Suppressor macrophage treated with lipopolysaccharide for 1 hour (primary cell): ENCODE results near the gene PPL.

ENCODE experiments used
- DNase-seq, 3 donors: peaks; one replicate each; pipeline ENCODE4 v3.0.0-alpha.2; 2020 to 2022

The PPL gene

GRCh38 chr16:4859190-4859899 lies 77.6 kb downstream of the PPL start:
- no peak for DNase-seq

- DNase-seq, result no peak
Measured at GRCh38 chr16:4855804-4856203, 81.1 kb downstream of the PPL start.

GRCh38 chr16:4855371-4855770 lies 81.6 kb downstream of the PPL start:
- no peak for DNase-seq

DNA sequence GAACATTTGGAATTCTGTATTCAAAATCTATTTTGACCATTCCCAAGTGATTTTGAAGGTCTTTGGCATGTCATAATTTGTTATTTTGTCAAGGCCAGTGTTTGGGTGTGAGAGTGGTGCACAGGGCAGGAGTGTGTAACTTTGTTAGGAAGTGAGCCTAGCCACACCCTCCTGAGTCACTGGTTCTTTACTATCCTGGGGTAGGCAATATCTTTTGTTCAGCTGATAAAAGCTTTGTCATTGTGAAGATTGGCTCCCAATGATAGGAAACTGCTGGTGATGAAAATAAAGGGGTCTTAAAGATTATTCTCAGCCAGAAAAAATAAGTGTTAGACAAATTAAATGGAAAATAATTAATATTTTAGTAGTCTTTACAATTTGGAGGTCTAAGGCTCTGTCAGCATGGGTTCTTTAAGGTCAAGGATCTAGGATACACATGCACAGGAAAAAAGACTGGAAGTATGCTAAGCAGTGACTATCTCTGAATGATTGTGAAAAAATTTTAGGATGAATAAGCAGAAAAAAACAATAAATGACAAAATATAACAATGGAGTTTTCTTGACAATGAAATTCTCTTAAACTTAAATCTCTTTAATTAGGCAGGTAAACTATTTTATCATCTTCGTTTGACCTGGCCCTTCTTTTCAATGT lies 84.6 kb downstream of the PPL start:
- peak; percentile 36 to 47 (median 41) for DNase-seq

DNA sequence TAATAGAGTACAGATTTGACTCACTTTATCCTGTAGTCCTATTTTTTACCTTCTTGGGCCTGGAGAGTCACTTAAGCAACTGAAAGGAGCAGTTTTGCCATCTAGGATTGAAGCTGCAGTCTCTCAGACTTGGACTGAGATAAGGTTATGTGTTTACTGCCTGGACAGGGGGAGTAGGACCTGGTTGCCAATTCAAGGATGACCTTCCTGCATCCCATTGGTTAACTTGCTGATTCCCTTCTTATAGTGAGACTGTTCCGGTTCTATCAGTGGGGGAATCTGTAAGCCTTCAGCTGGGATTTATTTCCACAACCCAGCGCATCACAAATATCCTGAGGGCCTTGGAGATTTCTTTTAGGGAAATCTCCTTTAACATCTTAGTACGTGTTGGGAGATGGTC lies 86.7 kb downstream of the PPL start:
- no peak for DNase-seq

DNA sequence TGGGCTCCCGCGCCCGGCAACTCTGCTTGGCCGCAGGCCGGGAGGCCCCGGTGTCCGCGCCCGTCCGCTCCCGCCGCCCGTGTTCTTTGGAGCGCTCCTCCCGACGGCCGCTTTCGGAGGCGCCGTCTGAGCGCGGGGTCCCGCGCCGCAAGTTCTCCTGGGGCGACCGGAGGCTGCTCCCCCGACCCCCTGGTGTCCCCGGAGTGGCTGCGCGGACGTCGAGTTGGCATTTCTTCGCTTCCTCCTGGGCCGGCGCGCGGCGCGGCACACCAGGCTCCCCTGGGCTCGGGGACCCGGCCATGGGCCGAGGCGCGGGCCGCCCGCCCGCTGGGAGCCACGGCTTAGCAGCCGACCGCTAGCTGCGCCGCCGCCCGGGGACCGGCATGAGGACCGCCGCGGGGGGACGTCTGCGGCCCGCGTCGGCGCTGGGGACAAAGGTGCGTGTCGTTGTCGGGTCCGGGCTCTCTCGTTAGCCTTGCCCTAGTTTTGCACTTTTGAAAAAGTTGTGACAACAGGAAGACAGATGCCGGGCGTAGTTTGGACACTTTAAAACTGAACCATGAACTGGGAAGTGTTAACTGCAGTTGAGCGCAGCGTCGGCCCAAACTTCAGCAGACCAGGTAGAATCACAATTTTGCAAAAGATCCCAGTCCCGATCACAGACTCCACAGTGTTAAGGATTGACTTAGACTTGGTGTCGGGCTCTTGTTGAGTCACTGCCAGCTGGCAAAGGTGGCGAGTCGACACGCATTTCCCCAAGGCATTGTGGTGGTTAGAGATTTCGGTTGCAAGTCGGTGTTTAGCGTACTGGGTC lies 89.0 kb downstream of the PPL start:
- DNase-seq, result peak; percentile 46 to 73 (median 51)

DNA sequence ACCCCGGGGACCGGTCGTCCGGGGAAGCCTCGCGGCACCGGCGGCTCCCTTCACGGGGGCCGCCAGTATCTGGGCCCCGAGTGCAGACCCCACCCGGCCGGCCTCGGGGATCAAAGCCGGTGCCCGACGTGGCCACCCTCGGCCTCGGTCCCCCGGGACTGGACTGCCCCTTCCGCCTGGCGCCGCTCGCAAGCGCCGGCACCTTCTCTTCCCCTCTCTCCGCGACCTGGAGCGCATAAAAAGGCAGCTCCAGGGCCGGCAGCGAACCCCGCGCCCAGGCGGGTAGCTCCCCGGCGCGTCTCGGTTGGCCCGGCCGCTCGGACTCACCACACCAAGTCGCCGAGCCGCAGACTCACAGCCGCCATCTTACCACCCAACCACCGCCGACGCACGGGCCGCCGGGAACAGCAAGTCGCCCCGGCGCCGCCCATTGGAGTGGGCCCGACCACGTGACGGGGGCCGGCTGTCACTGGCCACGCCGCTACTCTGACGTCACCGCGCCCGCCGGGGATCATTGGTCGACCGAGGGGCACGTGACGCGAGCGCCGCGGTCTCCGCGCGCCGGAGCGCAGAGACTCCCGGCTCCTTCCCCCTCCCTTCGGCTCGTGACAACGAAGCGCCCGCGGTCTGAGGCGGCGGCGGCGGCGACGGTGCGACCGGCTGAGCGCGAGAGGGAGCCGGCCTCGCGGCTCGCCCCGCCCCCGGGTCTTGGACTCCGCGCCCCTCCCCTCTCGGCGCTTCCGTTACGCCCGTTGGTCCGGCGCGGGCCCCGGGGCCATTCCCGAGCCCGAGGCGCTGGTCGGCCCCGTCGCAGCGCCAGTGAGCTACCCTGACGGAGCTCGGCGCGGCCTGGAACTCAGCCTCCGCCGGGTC lies 89.8 kb downstream of the PPL start, which contains the start of the genes GLYR1 and UBN1:
TSS of gene GLYR1 (minus strand) at position 388 of the 873 bp plus-strand sequence. CDS start at position 365, 23 bp downstream.
TSS of gene UBN1 (plus strand) at position 581 of the 873 bp plus-strand sequence. CDS start 5,437 bp downstream, outside the sequence.
- peak; percentile 100 for DNase-seq

GRCh38 chr16:4846503-4846900 lies 90.4 kb downstream of the PPL start:
- peak; percentile 76 to 80 (median 78) for DNase-seq

DNA sequence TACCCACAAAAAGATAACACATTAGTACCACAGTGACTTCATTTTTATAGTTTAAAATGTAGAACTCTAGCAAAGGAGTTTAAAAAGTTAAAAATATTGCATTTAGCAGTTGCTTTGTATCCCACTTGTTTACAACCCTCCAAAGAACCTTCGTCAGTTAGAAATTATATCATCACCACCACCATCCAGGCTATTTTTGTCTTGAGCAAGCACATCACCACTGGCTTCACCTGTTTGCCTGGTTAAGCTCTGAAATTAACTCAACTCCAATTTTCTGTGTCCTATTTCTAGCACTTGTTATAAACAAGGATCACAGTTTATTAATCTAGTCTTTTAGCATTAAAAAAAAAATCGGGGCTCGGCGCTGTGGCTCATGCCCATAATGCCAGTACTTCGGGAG lies 96.0 kb downstream of the PPL start:
- DNase-seq, result no peak

GRCh38 chr16:4839942-4840341 lies 97.0 kb downstream of the PPL start:
- no peak for DNase-seq

DNA sequence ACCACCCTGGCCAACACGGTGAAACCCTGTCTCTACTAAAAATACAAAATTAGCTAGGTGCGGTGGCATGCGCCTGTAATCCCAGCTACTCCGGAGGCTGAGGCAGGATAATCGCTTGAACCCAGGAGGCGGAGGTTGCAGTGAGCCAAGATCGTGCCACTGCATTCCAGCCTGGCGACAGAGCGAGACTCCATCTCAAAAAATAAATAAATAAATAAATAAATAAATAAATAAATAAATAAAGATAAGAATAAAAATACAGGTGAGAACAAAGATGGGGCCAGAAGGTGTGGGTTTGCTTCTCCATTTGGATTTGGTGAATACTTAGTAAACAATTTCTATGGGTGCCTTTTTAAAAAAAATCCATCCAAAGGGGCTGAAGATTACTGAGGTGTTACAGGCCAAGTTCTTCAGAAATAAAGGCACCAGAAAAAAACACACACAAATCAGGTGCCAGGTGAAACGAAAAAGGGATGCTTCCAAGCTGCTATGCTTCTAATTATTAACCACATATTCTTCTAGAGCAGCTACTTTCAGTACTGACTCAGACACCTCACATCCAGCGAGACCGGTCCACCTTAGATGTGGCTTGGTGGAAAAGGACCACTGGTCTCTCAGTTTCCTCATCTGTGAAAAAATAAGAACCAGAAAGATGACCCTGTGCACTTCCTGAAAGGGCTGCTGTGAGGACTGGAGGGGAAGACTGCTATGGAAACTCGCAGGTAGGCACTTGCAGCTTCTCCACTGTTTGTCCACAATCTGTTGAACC lies 99.0 kb downstream of the PPL start:
- no peak for DNase-seq

DNA sequence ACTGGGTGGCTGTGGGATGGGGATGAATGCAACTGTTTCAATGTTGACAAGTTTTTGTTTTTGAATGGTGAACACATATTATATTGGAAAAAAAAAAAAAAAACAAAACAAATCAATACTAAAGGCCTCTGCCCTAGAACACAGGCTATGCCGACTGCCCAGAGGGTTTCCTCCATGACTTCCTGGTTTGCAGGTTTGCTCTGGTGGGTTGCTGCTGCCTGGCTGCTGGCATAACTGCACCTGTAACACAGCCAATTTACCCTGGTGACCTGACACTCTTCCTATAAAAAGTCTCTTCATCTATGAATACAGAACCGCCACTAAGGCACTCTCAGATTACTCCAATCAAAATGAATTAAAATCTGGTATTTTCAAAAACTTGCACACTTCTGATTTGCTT lies 100.2 kb downstream of the PPL start:
- no peak for DNase-seq

DNA sequence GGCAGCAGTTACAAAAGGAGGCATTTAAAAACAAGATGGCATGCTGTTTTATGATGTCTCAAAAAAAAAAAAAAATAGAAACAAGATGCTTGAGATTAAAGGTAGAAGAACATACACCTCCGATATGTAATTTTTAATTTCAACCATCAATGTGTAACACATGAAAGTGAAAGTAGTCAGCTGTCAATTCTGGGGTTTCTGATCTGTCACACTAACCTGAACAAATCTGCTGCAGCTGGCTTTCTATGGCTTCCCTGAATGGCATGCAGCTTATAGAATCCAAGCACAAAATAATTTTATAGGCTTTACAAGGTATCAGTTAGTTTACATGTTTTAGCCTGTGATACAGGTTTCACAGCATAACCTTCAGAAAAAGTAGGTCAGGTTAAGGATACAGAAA lies 103.4 kb downstream of the PPL start:
- no peak for DNase-seq

GRCh38 chr16:4832698-4833343 lies 104.1 kb downstream of the PPL start:
- no peak for DNase-seq
